K562 (cell line): Measurements from ENCODE around the gene PLXNB1. TPM values are rescaled to one million over a fixed set of nuclear protein-coding genes. Genes with fewer than 3 reads are reported as not detected.

Experiments
- ATAC-seq: fragments of 200-7000 bp; cut with Tn5 transposase; 3 replicates; pipeline ENCODE4 v1.9.1; 2020; ENCODE audit warnings: moderate library complexity
- BruUV-seq: library from RNA; stranded (reverse); fragments of 400-500 nt; replicated peaks from 2 replicates; lab custom pipeline; 2021; lab: Mats Ljungman, UMichigan
- CTCF ChIA-PET: fragments of 300-600 bp; formaldehyde crosslinking; extraction: SDS; loops from one replicate; lab custom pipeline; 2021; ENCODE audit warnings: low intra/inter-chr PET ratio; lab: Yijun Ruan, JAX
- POLR2A ChIA-PET: fragments of 300-600, 350-650 bp; sonication (Branson Sonifier 250); formaldehyde crosslinking; extraction: SDS; loops from one replicate; lab custom pipeline; 2021; ENCODE audit warnings: antibody characterized with exemption, inconsistent platforms; lab: Yijun Ruan, JAX
- DNase-seq, 4 experiments: peaks; one replicate each; pipeline versions ENCODE4 v3.0.0 to v3.0.0-alpha.2; 2011 to 2018; ENCODE audit warnings: low spot score in 3 of 4, mixed read lengths in 3 of 4; ENCODE audit errors: extremely low read depth in 1 of 4
- FAIRE-seq: peaks from 2 replicates; lab custom pipeline; 2011; peaks lifted over from hg19 to GRCh38; lab: Jason Lieb, UNC
- H2AFZ ChIP-seq: 2 replicates; pipeline ENCODE4 v1.6.0; 2011; ENCODE audit warnings: low read depth, low read length, control low read depth, inconsistent platforms
- H3K27ac ChIP-seq: fragments of 200-600 bp; 3 replicates; pipeline ENCODE4 v1.8.0; 2011; ENCODE audit warnings: low read depth, mild to moderate bottlenecking, control low read depth, inconsistent platforms, low read length, moderate library complexity, mixed read lengths; ENCODE audit errors: extremely low read depth
- H3K27me3 ChIP-seq, 2 experiments: fragments of 300-600 bp in 1 of 2; 2 replicates in 1 of 2; 3 replicates in 1 of 2; pipeline versions ENCODE4 v1.6.0 to v1.8.0; 2011; ENCODE audit warnings: inconsistent platforms in 2 of 2, low read length in 2 of 2, mild to moderate bottlenecking in 1 of 2, mixed read lengths in 1 of 2, moderate library complexity in 1 of 2; ENCODE audit not compliant: control insufficient read depth in 2 of 2, insufficient read depth in 2 of 2
- H3K36me3 ChIP-seq: fragments of 300-600 bp; 3 replicates; pipeline ENCODE4 v1.8.0; 2011; ENCODE audit warnings: mild to moderate bottlenecking, low read length, inconsistent platforms; ENCODE audit not compliant: control insufficient read depth, insufficient read depth
- H3K4me1 ChIP-seq, 2 experiments: fragments of 200-600 bp in 1 of 2; replicated peaks in 1 of 2; 2 replicates in 1 of 2; 3 replicates in 1 of 2; pipeline versions ENCODE4 v1.5.1 to v1.8.0; 2011; ENCODE audit warnings: inconsistent platforms in 2 of 2, low read length in 2 of 2, mild to moderate bottlenecking in 1 of 2, mixed read lengths in 1 of 2, moderate library complexity in 1 of 2; ENCODE audit not compliant: control insufficient read depth in 2 of 2, insufficient read depth in 2 of 2
- H3K4me2 ChIP-seq: 2 replicates; pipeline ENCODE4 v1.6.1; 2011; ENCODE audit warnings: low read length, control low read depth, inconsistent platforms, mixed read lengths; ENCODE audit not compliant: insufficient read depth
- H3K4me3 ChIP-seq: fragments of 200-600 bp; sonication (generic), shearing (Covaris generic); 2 replicates; pipeline ENCODE4 v1.5.1; 2016; ENCODE audit warnings: control low read depth, inconsistent platforms
- H3K79me2 ChIP-seq: fragments of 200-600 bp; 3 replicates; pipeline ENCODE4 v1.8.0; 2011; ENCODE audit warnings: low read length, inconsistent platforms; ENCODE audit not compliant: control insufficient read depth, insufficient read depth
- H3K9ac ChIP-seq, 2 experiments: 2 replicates each; pipeline versions ENCODE4 v1.6.0 to v1.6.1; 2011; ENCODE audit warnings: low read depth in 2 of 2, low read length in 2 of 2, control low read depth in 1 of 2, inconsistent platforms in 1 of 2, mild to moderate bottlenecking in 1 of 2, mixed read lengths in 1 of 2; ENCODE audit not compliant: insufficient read depth in 1 of 2
- H3K9me1 ChIP-seq: one replicate; pipeline ENCODE4 v1.6.0; 2011; ENCODE audit warnings: inconsistent platforms, mild to moderate bottlenecking, low read length, moderate library complexity; ENCODE audit not compliant: control insufficient read depth, insufficient read depth
- H3K9me3 ChIP-seq: replicated peaks from 2 replicates; pipeline ENCODE4 v1.5.1; 2011; ENCODE audit warnings: low read depth, low read length, inconsistent platforms; ENCODE audit not compliant: control insufficient read depth, insufficient read depth
- H4K20me1 ChIP-seq: replicated peaks from 2 replicates; pipeline ENCODE4 v1.6.1; 2011; ENCODE audit warnings: low read length, inconsistent platforms, mixed read lengths; ENCODE audit not compliant: control insufficient read depth, insufficient read depth
- CAMTA2 ChIP-seq: fragments of 250-450 bp; sonication (Bioruptor Pico); conservative IDR thresholded peaks from 2 replicates; pipeline ENCODE4 v1.5.1; 2022
- CBX8 ChIP-seq: fragments of 200-600 bp; sonication (generic); IDR thresholded peaks from 2 replicates; pipeline ENCODE4 v1.6.1; 2012; ENCODE audit warnings: borderline replicate concordance, mixed run types, low read depth, mild to moderate bottlenecking, moderate library complexity, mixed read lengths, low read length, control low read depth, inconsistent platforms; ENCODE audit not compliant: poor library complexity, severe bottlenecking; ENCODE audit errors: extremely low read depth
- ETV6 ChIP-seq, 3 experiments: fragments of 150-350 bp in 1 of 3; sonication (generic) in 1 of 3; formaldehyde crosslinking in 1 of 3; IDR thresholded peaks; 2 replicates each; pipeline versions ENCODE4 v1.6.1 to v1.8.0; 2014 to 2022; ENCODE audit warnings: borderline replicate concordance in 2 of 3, low read depth in 2 of 3, antibody characterized with exemption in 1 of 3, low read length in 1 of 3, mild to moderate bottlenecking in 1 of 3, missing genetic modification reagents in 1 of 3
- GATA2 ChIP-seq: sonication (generic); formaldehyde crosslinking; IDR thresholded peaks from 2 replicates; pipeline ENCODE4 v1.4.0; 2020; ENCODE audit warnings: mild to moderate bottlenecking, missing genetic modification reagents
- HMGN3 ChIP-seq: IDR thresholded peaks from 2 replicates; pipeline ENCODE4 v1.6.1; 2011; ENCODE audit warnings: borderline replicate concordance, low read depth, mild to moderate bottlenecking, mixed read lengths, low read length; ENCODE audit not compliant: insufficient read length; ENCODE audit errors: extremely low read depth
- HNRNPLL ChIP-seq: fragments of 200-400 bp; formaldehyde crosslinking; IDR thresholded peaks from 2 replicates; pipeline ENCODE4 v1.6.1; 2017; ENCODE audit warnings: low read length, low read depth, mild to moderate bottlenecking; ENCODE audit not compliant: poor library complexity, severe bottlenecking
- IFI16 ChIP-seq: fragments of 250-450 bp; sonication (Bioruptor Pico); IDR thresholded peaks from 2 replicates; pipeline ENCODE4 v2.1.2; 2022; ENCODE audit warnings: mild to moderate bottlenecking, inconsistent platforms
- PKNOX1 ChIP-seq: fragments of 450-650 bp; IDR thresholded peaks from 2 replicates; pipeline ENCODE4 v1.6.1; 2016
- PTBP1 ChIP-seq: fragments of 200-400 bp; formaldehyde crosslinking; IDR thresholded peaks from 2 replicates; pipeline ENCODE4 v1.6.1; 2017; ENCODE audit warnings: low read depth, low read length
- PTRF ChIP-seq: fragments of 450-650 bp; IDR thresholded peaks from 2 replicates; pipeline ENCODE4 v1.6.1; 2016; ENCODE audit warnings: mild to moderate bottlenecking, missing genetic modification characterization, missing compliant biosample characterization
- RHOXF2B ChIP-seq: fragments of 250-450 bp; sonication (Bioruptor Pico); conservative IDR thresholded peaks from 2 replicates; pipeline ENCODE4 v1.5.1; 2021
- SMC3 ChIP-seq: conservative IDR thresholded peaks from 2 replicates; pipeline ENCODE4 v1.6.1; 2011; ENCODE audit warnings: low read depth, low read length, improper control_type of control experiment; ENCODE audit not compliant: insufficient read depth
- SRSF1 ChIP-seq: fragments of 200-400 bp; formaldehyde crosslinking; IDR thresholded peaks from 2 replicates; pipeline ENCODE4 v1.6.1; 2017; ENCODE audit warnings: mild to moderate bottlenecking, low read depth, low read length, moderate library complexity
- STAT5A ChIP-seq: IDR thresholded peaks from 2 replicates; pipeline ENCODE4 v1.6.1; 2012; ENCODE audit warnings: low read length, inconsistent platforms, borderline replicate concordance
- ZBTB9 ChIP-seq: fragments of 450-650 bp; formaldehyde crosslinking; IDR thresholded peaks from 2 replicates; pipeline ENCODE4 v1.4.0; 2020; ENCODE audit warnings: mild to moderate bottlenecking, moderate library complexity
- WGBS: fragments of 100-300 bp; shearing (Covaris generic); methylation state at CpG from one replicate; pipeline ENCODE4 v1.1.6; 2016; ENCODE audit warnings: low coverage, mixed read lengths; ENCODE audit not compliant: insufficient coverage; ENCODE audit errors: missing lambda C conversion rate; 5-methylcytosine and 5-hydroxymethylcytosine counted together
- in situ Hi-C: fragments of 300-500 bp; cut with MboI; formaldehyde crosslinking; loops from 4 replicates; pipeline ENCODE4 v1.15.0; 2018; ENCODE audit warnings: inconsistent platforms, mixed read lengths
- intact Hi-C: fragments of 100-400 bp; cut with micrococcal nuclease; formaldehyde crosslinking; loops from 2 replicates; pipeline ENCODE4 v1.14.2; 2022
- polyA plus RNA-seq, 8 experiments: library from polyadenylated mRNA; depleted of rRNA in 4 of 8; stranded (reverse) in 5 of 8; unstranded in 3 of 8; fragments of >200 nt; fragmentation: Nextera tagmentation in 2 of 8; fragmentation: Illumina TruSeq in 1 of 8; extraction: Ambion mirVana in 2 of 8; extraction: Trizol in 1 of 8; gene quantifications; 2 replicates each; pipeline versions ENCODE4 v1.2.1 to v1.2.3, GENCODE V29; 2011 to 2014; ENCODE audit warnings: inconsistent platforms in 1 of 8, missing spikeins in 1 of 8
- total RNA-seq, 7 experiments: library from RNA; depleted of rRNA in 6 of 7; stranded (reverse); fragments of >200 nt in 6 of 7; fragmentation: Illumina TruSeq in 2 of 7; extraction: Trizol in 2 of 7; gene quantifications; 2 replicates each; pipeline versions ENCODE4 v1.2.1 to v1.2.3, GENCODE V29; 2011 to 2021; ENCODE audit warnings: low replicate concordance in 1 of 7

The PLXNB1 gene
- total and polyA plus RNA-seq, 9 of the 15 experiments (the other 6 are each of a cell fraction or from before 2014, with no cell fraction given): 0.17 to 17.4 (median 6.0) TPM

GRCh38 chr3:48407542-48408099, 22.3 kb downstream of the PLXNB1 start:
- DNase-seq (no peak), FAIRE-seq (no peak), ATAC-seq (no peak)
- BruUV-seq: no TSS peak
- H3K4me3 ChIP-seq: no peak overlapping the region
- TF ChIP-seq SRSF1: no peak
- no peak for TF ChIP-seq IFI16
- no peak for TF ChIP-seq CAMTA2 (CRISPR knock-in tag)
- TF ChIP-seq HMGN3: no peak
- no peak for TF ChIP-seq RHOXF2B (CRISPR knock-in tag)
- no peak for TF ChIP-seq GATA2
- no peak for TF ChIP-seq SMC3
- no peak for TF ChIP-seq PTRF (tag)
- TF ChIP-seq HNRNPLL: no peak
- no peak for TF ChIP-seq ETV6 (IDR thresholded peaks at IDR 0.05; ENCODE audit: borderline replicate concordance in 1 of 2, low read depth in 2 of 2, low read length in 1 of 2)
- no peak for TF ChIP-seq ETV6 (CRISPR knock-in tag; IDR thresholded peaks at IDR 0.05; ENCODE audit: borderline replicate concordance)
- no peak for TF ChIP-seq STAT5A
- no peak for TF ChIP-seq PTBP1
- no peak for TF ChIP-seq PKNOX1
- TF ChIP-seq CBX8: no peak
- no peak for TF ChIP-seq ZBTB9 (CRISPR knock-in tag)
- no peak overlapping the region for H2AFZ ChIP-seq
- H3K9me3 ChIP-seq: no peaks in the 10 kb centered on the region
- POLR2A ChIA-PET: interaction anchor here (0.9 to 1.5 kb wide), 3 partner anchors 12 to 219 kb away, joined by 3 to 4 read pairs (median 3); partner anchors contain the start of genes CDC25A and PLXNB1
- CTCF ChIA-PET: no interaction called here
- no peaks in the 10 kb centered on the region for H3K27me3 ChIP-seq
- 29% methylated on average over 6 of the region's 8 CpGs for WGBS
- 0 out of 2 replicates have a peak, but pooled peaks cover 6% of the 10 kb centered on the region for H4K20me1 ChIP-seq
- no peak overlapping the region for H3K27ac ChIP-seq
- no peaks in the 10 kb centered on the region for H3K36me3 ChIP-seq
- no peaks in the 10 kb centered on the region for H3K79me2 ChIP-seq
- intact Hi-C loops (loop anchor here (10.0 kb wide), 2 partner anchors 97 to 213 kb away; partner anchors contain the start of gene SHISA5), in situ Hi-C loops (no loop called here)
- no peaks in the 10 kb centered on the region for H3K9me1 ChIP-seq
- 0 out of 5 replicates have a peak, but pooled peaks cover 0 to 6% of the 10 kb centered on the region in 2 experiments for H3K4me1 ChIP-seq
- no peak overlapping the region for H3K4me2 ChIP-seq
- H3K9ac ChIP-seq: no peak overlapping the region
